ENCODE measurements around the gene MBOAT1.
"Not testable (repeated sequence)": the region's sequence is repeated elsewhere in the genome, so short reads cannot be mapped to it uniquely, and the experiment has no call there.

The MBOAT1 gene

GRCh38 chr6:20202324-20202658 lies 10.0 kb downstream of the MBOAT1 start:
- DNase-seq = no peak

- DNase-seq = no peak
These were observed 11.3 kb downstream of the MBOAT1 start for GRCh38 chr6:20200761-20201630.

GRCh38 chr6:20198775-20199174 lies 13.5 kb downstream of the MBOAT1 start:
- DNase-seq = no peak

GRCh38 chr6:20198156-20198774 lies 14.0 kb downstream of the MBOAT1 start:
- no peak for DNase-seq

- no peak for DNase-seq
These were observed 15.0 kb downstream of the MBOAT1 start for GRCh38 chr6:20197251-20197650.

- no peak for DNase-seq
These were observed 19.6 kb downstream of the MBOAT1 start for GRCh38 chr6:20192625-20193024.

GRCh38 chr6:20191992-20192391 lies 20.3 kb downstream of the MBOAT1 start:
- no peak for DNase-seq

GRCh38 chr6:20188630-20189075 lies 23.6 kb downstream of the MBOAT1 start:
- no peak for DNase-seq

- DNase-seq = no peak
These were observed 25.3 kb downstream of the MBOAT1 start for GRCh38 chr6:20186981-20187380.

- DNase-seq = no peak
These were observed 28.6 kb downstream of the MBOAT1 start for GRCh38 chr6:20183706-20184105.

GRCh38 chr6:20182926-20183521 lies 29.2 kb downstream of the MBOAT1 start:
- DNase-seq = peak; percentile 12 to 31

GRCh38 chr6:20182069-20182468 lies 30.2 kb downstream of the MBOAT1 start:
- DNase-seq = no peak

GRCh38 chr6:20180935-20181334 lies 31.3 kb downstream of the MBOAT1 start:
- no peak for DNase-seq

GRCh38 chr6:20179287-20180045 lies 32.8 kb downstream of the MBOAT1 start:
- DNase-seq = not testable (repeated sequence)

GRCh38 chr6:20178327-20178726 lies 33.9 kb downstream of the MBOAT1 start:
- no peak for DNase-seq

GRCh38 chr6:20175810-20176410 lies 36.4 kb downstream of the MBOAT1 start:
- no peak for DNase-seq

GRCh38 chr6:20173833-20174792 lies 38.2 kb downstream of the MBOAT1 start:
- no peak for DNase-seq

GRCh38 chr6:20172842-20173456 lies 39.3 kb downstream of the MBOAT1 start:
- no peak for DNase-seq

GRCh38 chr6:20170455-20171148 lies 41.7 kb downstream of the MBOAT1 start:
- DNase-seq = no peak

GRCh38 chr6:20169786-20170185 lies 42.5 kb downstream of the MBOAT1 start:
- DNase-seq = no peak
